Measurements from ENCODE around the gene CDK17. TPM values are rescaled to one million over a fixed set of nuclear protein-coding genes. Genes with fewer than 3 reads are reported as not detected.

CDK17 gene
- 100 to 1,000 TPM in 1 of 2 donors, 10 to 100 TPM in 1; 58.3 to 122 TPM for total RNA-seq
- polyA plus RNA-seq (ENCODE audit: insufficient read length in 2 of 2), result 10 to 100 TPM; 53.1 to 62.5 TPM
- long read RNA-seq, donor 1, full-length matches to known transcripts, result 8 of 8 reads
- long read RNA-seq, donor 1, partial matches to known transcripts, result 0 of 8 reads
- long read RNA-seq, donor 1, other reads (novel, unspliced or antisense), result 0 of 8 reads
- long read RNA-seq, donor 2, full-length matches to known transcripts, result 8 of 8 reads
- long read RNA-seq, donor 2, partial matches to known transcripts, result 0 of 8 reads
- long read RNA-seq, donor 2, other reads (novel, unspliced or antisense), result 0 of 8 reads
- long read RNA-seq, donor 3, transcript CDK17-203 (16 exons, 2,442 nt), result major isoform, 5 of 5 reads
- long read RNA-seq, donor 3, partial matches to known transcripts, result 0 of 5 reads
- long read RNA-seq, donor 3, other reads (novel, unspliced or antisense), result 0 of 5 reads
- long read RNA-seq, donor 4, full-length matches to known transcripts, result 3 of 3 reads
- long read RNA-seq, donor 4, partial matches to known transcripts, result 0 of 3 reads
- long read RNA-seq, donor 4, other reads (novel, unspliced or antisense), result 0 of 3 reads

DNA sequence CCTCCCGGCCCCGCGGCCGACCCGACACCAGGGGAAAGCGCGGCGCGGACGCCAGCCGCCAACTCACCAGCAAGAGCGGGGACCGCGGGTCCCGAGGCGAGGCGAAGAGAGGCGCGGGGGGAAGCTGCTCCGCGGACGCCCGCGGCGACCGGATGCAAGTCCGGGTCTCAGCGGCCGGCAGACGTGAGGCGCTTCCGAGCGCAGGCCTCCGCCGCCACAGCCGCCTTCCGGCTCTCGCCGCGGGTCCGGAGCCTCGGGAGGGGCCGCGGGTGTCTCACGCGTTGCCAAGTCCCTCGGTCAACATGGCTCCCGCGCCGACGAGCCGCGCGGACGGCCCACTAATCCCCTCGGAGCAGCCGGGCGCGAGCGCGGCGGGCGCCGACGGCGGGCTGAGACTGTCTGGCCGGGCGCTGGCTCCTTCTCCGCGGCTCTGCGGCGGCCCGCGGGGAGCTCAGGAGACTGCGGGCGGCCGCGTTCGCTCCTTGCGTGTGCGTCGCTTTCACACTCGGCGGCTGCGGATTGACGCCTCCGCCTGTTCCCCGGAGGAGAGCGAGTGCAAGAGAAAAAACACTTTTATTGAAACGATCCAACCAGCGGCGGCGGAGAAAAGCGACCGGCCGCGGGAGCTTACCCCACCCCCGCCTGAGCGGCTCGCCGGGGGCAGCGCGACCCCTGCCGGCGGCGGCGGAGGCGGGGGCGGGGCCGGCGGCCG is at the start of gene CDK17:
Gene CDK17, minus strand, starts transcription at position 521 of the 712 bp plus-strand sequence. CDS start 65,603 bp downstream, outside the sequence.
- H3K27me3 ChIP-seq (ENCODE audit: control insufficient read depth, insufficient read depth, low read length), result no peaks in the 10 kb centered on the region
- H3K4me3 ChIP-seq (ENCODE audit: low read depth, low read length), result peak within 1 kb of the TSS; percentile 86
- peak within 1 kb of the TSS; percentile 96 for H3K27ac ChIP-seq (ENCODE audit: low read depth, low read length)
- no peaks in the 10 kb centered on the region for H3K9me3 ChIP-seq (ENCODE audit: control insufficient read depth, insufficient read depth, low read length)
- H3K4me1 ChIP-seq (ENCODE audit: control insufficient read depth, insufficient read depth, low read length), result no peaks in the 10 kb centered on the region
- no peaks in the 10 kb centered on the region for H3K36me3 ChIP-seq (ENCODE audit: control insufficient read depth, insufficient read depth, low read length)
- WGBS (ENCODE audit: insufficient coverage), result under 1% methylated on average over 100 of the region's 112 CpGs
- peak; percentile 67 to 96 (median 78) for DNase-seq (ENCODE audit: low read depth in 4 of 6, low spot score in 6 of 6)

DNA sequence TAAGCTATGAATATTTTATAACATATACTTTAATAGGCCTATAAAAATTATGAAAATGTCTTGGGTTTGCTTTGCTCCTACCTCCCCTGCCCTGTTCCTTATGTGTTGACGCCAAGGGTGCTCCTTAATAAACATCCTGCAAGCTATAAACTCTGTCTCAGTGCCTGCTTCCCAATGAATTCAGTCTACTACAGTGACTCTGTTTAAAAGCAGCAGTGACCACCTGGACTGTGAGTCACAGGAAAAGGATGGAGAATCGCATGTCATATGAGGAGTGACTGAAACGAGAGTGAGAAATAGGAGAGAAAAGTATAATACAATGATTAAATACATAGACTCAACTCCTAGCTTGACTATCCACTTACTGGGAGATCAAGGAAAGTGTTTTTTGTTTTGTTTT is 48.1 kb upstream of the CDK17 start:
- Histone ChIP-seq H3K27me3 (ENCODE audit: control insufficient read depth, insufficient read depth, low read length) (no peaks in the 10 kb centered on the region), H3K4me3 (ENCODE audit: low read depth, low read length) (no peak overlapping the region), H3K9me3 (ENCODE audit: control insufficient read depth, insufficient read depth, low read length) (no peaks in the 10 kb centered on the region), H3K27ac (ENCODE audit: low read depth, low read length) (no peak overlapping the region), H3K4me1 (ENCODE audit: control insufficient read depth, insufficient read depth, low read length) (no peaks in the 10 kb centered on the region), H3K36me3 (ENCODE audit: control insufficient read depth, insufficient read depth, low read length) (no peaks in the 10 kb centered on the region)
- DNase-seq (ENCODE audit: low read depth in 4 of 6, low spot score in 6 of 6), result no peak
- WGBS (ENCODE audit: insufficient coverage), result no CpG with 5 or more reads among the region's 3 CpGs

- WGBS (ENCODE audit: insufficient coverage), result no CpG with 5 or more reads among the region's 3 CpGs
- H3K27ac ChIP-seq (ENCODE audit: low read depth, low read length), result no peak overlapping the region
- H3K4me1 ChIP-seq (ENCODE audit: control insufficient read depth, insufficient read depth, low read length), result no peaks in the 10 kb centered on the region
- no peaks in the 10 kb centered on the region for H3K9me3 ChIP-seq (ENCODE audit: control insufficient read depth, insufficient read depth, low read length)
- H3K4me3 ChIP-seq (ENCODE audit: low read depth, low read length), result no peak overlapping the region
- no peak for DNase-seq (ENCODE audit: low read depth in 4 of 6, low spot score in 6 of 6)
- no peaks in the 10 kb centered on the region for H3K27me3 ChIP-seq (ENCODE audit: control insufficient read depth, insufficient read depth, low read length)
- H3K36me3 ChIP-seq (ENCODE audit: control insufficient read depth, insufficient read depth, low read length), result no peaks in the 10 kb centered on the region
These were observed 47.0 kb upstream of the CDK17 start for GRCh38 chr12:96447256-96447655.

GRCh38 chr12:96445691-96446583 is 45.7 kb upstream of the CDK17 start:
- Histone ChIP-seq H3K4me3 (ENCODE audit: low read depth, low read length) (no peak overlapping the region), H3K9me3 (ENCODE audit: control insufficient read depth, insufficient read depth, low read length) (no peaks in the 10 kb centered on the region), H3K4me1 (ENCODE audit: control insufficient read depth, insufficient read depth, low read length) (no peaks in the 10 kb centered on the region), H3K36me3 (ENCODE audit: control insufficient read depth, insufficient read depth, low read length) (no peaks in the 10 kb centered on the region), H3K27me3 (ENCODE audit: control insufficient read depth, insufficient read depth, low read length) (no peaks in the 10 kb centered on the region), H3K27ac (ENCODE audit: low read depth, low read length) (peak overlapping the region; percentile 1)
- 78% methylated on average over 1 of the region's 6 CpGs for WGBS (ENCODE audit: insufficient coverage)
- peak in 1 of 6 donors; percentile 66 for DNase-seq (ENCODE audit: low read depth in 4 of 6, low spot score in 6 of 6)

DNA sequence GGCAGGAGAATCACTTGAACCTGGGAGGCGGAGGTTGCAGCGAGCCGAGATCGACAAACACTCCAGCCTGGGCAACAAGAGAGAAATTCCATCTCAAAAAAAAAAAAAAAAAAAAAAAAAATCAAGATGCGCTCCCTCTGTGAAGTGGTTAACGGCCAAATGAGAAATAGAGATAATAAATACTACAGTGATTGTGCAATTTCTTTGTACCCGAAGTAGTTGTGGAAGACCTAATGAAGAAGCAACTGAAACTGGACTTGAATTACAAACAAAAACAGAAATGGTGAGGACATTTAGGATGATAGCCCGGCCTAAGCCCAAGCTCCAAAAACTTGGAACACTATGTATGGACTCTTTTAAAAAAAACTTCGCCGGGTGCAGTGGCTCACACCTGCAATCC is 44.2 kb upstream of the CDK17 start:
- 94% methylated on average over 2 of the region's 10 CpGs for WGBS (ENCODE audit: insufficient coverage)
- no peaks in the 10 kb centered on the region for H3K36me3 ChIP-seq (ENCODE audit: control insufficient read depth, insufficient read depth, low read length)
- H3K27ac ChIP-seq (ENCODE audit: low read depth, low read length), result no peak overlapping the region
- H3K4me1 ChIP-seq (ENCODE audit: control insufficient read depth, insufficient read depth, low read length), result no peaks in the 10 kb centered on the region
- no peak overlapping the region for H3K4me3 ChIP-seq (ENCODE audit: low read depth, low read length)
- no peaks in the 10 kb centered on the region for H3K27me3 ChIP-seq (ENCODE audit: control insufficient read depth, insufficient read depth, low read length)
- no peak for DNase-seq (ENCODE audit: low read depth in 4 of 6, low spot score in 6 of 6)
- H3K9me3 ChIP-seq (ENCODE audit: control insufficient read depth, insufficient read depth, low read length), result no peaks in the 10 kb centered on the region

DNA sequence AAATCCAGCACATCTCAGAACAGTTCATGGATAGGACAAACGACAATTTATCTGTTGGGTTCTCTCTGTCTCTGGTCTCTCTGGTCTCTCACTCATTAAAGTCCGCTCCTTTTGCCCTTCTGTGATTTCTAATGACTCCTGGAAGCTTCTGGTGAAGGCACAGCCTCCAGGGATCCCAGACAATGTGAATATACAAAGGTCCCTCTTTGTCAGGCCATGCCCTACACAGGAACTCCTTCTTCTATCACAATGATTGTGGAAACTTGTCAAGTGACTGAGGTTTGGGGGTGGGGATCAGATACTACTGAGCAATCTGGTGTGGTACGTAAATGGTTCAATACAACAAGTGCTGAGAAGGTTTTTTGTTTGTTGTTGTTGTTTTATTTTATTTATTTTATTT is 42.7 kb upstream of the CDK17 start:
- H3K9me3 ChIP-seq (ENCODE audit: control insufficient read depth, insufficient read depth, low read length), result no peaks in the 10 kb centered on the region
- H3K27me3 ChIP-seq (ENCODE audit: control insufficient read depth, insufficient read depth, low read length), result no peaks in the 10 kb centered on the region
- no peak overlapping the region for H3K27ac ChIP-seq (ENCODE audit: low read depth, low read length)
- no peak overlapping the region for H3K4me3 ChIP-seq (ENCODE audit: low read depth, low read length)
- no peak for DNase-seq (ENCODE audit: low read depth in 4 of 6, low spot score in 6 of 6)
- H3K36me3 ChIP-seq (ENCODE audit: control insufficient read depth, insufficient read depth, low read length), result no peaks in the 10 kb centered on the region
- 90% methylated on average over 2 of the region's 3 CpGs for WGBS (ENCODE audit: insufficient coverage)
- H3K4me1 ChIP-seq (ENCODE audit: control insufficient read depth, insufficient read depth, low read length), result no peaks in the 10 kb centered on the region

GRCh38 chr12:96441816-96442215 is 41.6 kb upstream of the CDK17 start:
- no peaks in the 10 kb centered on the region for H3K27me3 ChIP-seq (ENCODE audit: control insufficient read depth, insufficient read depth, low read length)
- H3K9me3 ChIP-seq (ENCODE audit: control insufficient read depth, insufficient read depth, low read length), result no peaks in the 10 kb centered on the region
- H3K36me3 ChIP-seq (ENCODE audit: control insufficient read depth, insufficient read depth, low read length), result no peaks in the 10 kb centered on the region
- no peak for DNase-seq (ENCODE audit: low read depth in 4 of 6, low spot score in 6 of 6)
- H3K4me1 ChIP-seq (ENCODE audit: control insufficient read depth, insufficient read depth, low read length), result no peaks in the 10 kb centered on the region
- H3K4me3 ChIP-seq (ENCODE audit: low read depth, low read length), result no peak overlapping the region
- WGBS (ENCODE audit: insufficient coverage), result no CpG with 5 or more reads among the region's 3 CpGs
- no peak overlapping the region for H3K27ac ChIP-seq (ENCODE audit: low read depth, low read length)

DNA sequence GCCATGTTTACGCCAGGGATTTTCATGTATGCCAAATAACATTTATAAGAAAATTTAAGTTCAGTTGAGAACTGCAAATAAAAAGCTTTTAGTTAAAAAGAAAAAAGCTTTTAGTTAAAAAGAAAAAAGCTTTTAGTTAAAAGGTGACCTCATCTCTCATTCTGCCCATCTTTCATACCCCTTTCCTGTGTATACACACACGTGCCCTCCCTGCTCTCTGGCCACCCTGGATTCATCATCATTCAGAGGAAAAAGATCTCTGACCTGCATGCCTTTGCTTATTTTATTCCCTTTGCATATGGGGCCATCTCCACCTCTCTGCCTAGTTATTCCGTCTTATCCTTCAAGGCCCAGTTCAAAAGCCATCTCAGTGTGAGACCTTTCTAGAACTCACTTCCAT is 38.1 kb upstream of the CDK17 start:
- Histone ChIP-seq H3K9me3 (ENCODE audit: control insufficient read depth, insufficient read depth, low read length) (no peaks in the 10 kb centered on the region), H3K4me3 (ENCODE audit: low read depth, low read length) (no peak overlapping the region), H3K27me3 (ENCODE audit: control insufficient read depth, insufficient read depth, low read length) (no peaks in the 10 kb centered on the region), H3K36me3 (ENCODE audit: control insufficient read depth, insufficient read depth, low read length) (no peaks in the 10 kb centered on the region), H3K27ac (ENCODE audit: low read depth, low read length) (no peak overlapping the region), H3K4me1 (ENCODE audit: control insufficient read depth, insufficient read depth, low read length) (no peaks in the 10 kb centered on the region)
- WGBS (ENCODE audit: insufficient coverage), result 82% methylated on average over 2 of the region's 3 CpGs
- DNase-seq (ENCODE audit: low read depth in 4 of 6, low spot score in 6 of 6), result no peak

- Histone ChIP-seq H3K4me1 (ENCODE audit: control insufficient read depth, insufficient read depth, low read length) (no peaks in the 10 kb centered on the region), H3K36me3 (ENCODE audit: control insufficient read depth, insufficient read depth, low read length) (no peaks in the 10 kb centered on the region), H3K4me3 (ENCODE audit: low read depth, low read length) (no peak overlapping the region), H3K9me3 (ENCODE audit: control insufficient read depth, insufficient read depth, low read length) (no peaks in the 10 kb centered on the region), H3K27me3 (ENCODE audit: control insufficient read depth, insufficient read depth, low read length) (no peaks in the 10 kb centered on the region), H3K27ac (ENCODE audit: low read depth, low read length) (no peak overlapping the region)
- DNase-seq (ENCODE audit: low read depth in 4 of 6, low spot score in 6 of 6), result peak in 2 of 6 donors; percentile 60 to 81
- WGBS (ENCODE audit: insufficient coverage), result no CpG with 5 or more reads among the region's 1 CpG
These were observed 36.9 kb upstream of the CDK17 start for GRCh38 chr12:96437171-96437445.

Data from spinal cord (tissue), 10 donors.